GM19395 (cell line): ENCODE results near the gene AFAP1L2.

ENCODE experiments used
- ATAC-seq: cut with Tn5 transposase; IDR thresholded peaks from one replicate; pipeline ENCODE4 v1.9.1; 2021; ENCODE audit warnings: mild to moderate bottlenecking, moderate library complexity; ENCODE audit not compliant: unreplicated experiment

AFAP1L2 gene

DNA sequence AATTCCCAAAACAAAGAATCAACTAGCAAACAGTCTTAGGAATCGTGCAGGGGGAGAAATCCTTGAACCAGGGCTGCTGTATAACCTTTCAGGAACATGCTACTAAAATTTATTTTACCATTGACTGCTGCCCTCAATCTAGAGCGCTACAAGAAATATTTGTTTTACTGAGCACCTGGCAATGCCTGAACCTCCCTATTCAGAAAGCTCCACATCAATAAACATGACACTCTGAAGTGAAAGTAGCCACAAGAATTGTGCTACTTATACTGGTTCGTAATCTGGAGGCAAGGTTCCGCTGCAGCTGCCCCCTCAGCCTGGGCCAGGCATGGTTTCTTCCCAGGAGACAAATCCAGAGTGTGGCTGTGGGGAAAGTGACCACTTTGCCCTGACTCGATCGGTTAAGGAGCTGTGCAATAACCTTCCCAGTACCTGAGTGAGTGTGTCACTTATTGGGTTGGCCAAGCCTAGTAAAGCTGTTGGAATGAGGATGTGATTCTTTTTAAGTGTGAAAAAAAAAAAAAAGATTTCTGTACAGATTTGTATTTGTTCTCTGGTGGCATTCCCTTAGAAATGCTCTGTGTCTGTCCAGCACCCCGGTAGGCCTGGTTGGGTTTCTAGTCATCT, 157.5 kb downstream of the AFAP1L2 start:
- no peak for ATAC-seq

DNA sequence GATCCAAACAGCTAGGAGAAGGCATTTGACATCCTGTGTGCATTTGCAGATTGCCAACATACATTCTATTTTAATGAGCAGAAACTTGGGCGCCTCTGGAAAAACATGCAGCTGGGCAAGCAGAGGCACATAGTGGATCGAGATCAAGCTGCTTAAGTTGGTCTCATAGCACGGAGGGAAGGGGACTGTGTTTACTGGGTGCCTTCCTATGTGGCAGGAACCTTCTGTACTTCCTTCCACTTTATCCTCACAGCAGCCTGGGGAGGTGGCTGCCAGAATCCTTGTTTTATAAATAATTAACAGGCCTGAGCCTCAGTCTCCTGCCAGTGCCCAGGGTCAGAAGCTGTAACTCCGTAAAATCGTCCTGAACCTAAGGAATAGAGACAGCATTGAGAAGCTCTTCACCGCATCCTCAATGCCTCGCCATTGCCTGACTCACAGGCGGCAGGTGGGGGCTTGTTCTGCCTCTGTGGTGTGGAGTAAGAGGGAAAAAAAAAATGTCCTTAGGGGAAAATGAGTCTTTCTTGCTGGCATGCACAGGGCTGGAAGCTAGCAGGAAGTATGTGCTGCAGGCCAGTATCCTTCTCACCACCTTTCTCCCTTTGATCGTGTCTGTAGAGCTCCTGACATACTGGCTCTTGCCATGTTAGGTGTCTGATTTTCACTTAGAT, 159.0 kb downstream of the AFAP1L2 start:
- ATAC-seq = no peak
